Retinal pigment epithelial cell (primary cell): ENCODE data around the gene GATB.

Source experiments
- DNase-seq: peaks from one replicate; pipeline ENCODE4 v3.0.0-alpha.2; 2010; ENCODE audit warnings: low read depth
- H3K4me3 ChIP-seq: 2 replicates; pipeline ENCODE4 v1.5.1; 2011; ENCODE audit warnings: mild to moderate bottlenecking, low read length, control low read depth, moderate library complexity
- CTCF ChIP-seq: conservative IDR thresholded peaks from 2 replicates; pipeline ENCODE4 v1.5.1; 2011; ENCODE audit warnings: low read depth, low read length, control low read depth, inconsistent platforms

Gene GATB

DNA sequence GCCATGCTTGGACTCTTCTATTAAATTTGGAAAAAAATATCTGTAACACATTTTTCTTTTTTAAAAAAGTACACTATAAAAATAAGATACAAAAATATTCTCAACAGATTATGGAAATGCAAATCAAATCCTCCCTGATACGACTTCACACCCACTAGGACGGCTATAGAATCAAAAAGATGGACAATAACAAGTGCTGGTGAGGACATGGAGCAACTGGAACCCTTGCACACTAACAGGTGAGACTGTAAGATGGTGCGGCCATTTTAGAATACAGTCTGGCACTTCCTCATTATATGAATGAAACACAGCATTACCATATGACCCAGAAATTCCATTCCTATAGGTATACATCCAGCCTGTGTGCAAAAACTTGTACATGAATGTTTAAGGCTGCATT lies 83.6 kb downstream of the GATB start:
- no peak for TF ChIP-seq CTCF
- DNase-seq: no peak
- no peak overlapping the region for H3K4me3 ChIP-seq

GRCh38 chr4:151676301-151676700 lies 84.5 kb downstream of the GATB start:
- TF ChIP-seq CTCF: no peak
- H3K4me3 ChIP-seq: no peak overlapping the region
- peak; percentile 70 for DNase-seq

DNA sequence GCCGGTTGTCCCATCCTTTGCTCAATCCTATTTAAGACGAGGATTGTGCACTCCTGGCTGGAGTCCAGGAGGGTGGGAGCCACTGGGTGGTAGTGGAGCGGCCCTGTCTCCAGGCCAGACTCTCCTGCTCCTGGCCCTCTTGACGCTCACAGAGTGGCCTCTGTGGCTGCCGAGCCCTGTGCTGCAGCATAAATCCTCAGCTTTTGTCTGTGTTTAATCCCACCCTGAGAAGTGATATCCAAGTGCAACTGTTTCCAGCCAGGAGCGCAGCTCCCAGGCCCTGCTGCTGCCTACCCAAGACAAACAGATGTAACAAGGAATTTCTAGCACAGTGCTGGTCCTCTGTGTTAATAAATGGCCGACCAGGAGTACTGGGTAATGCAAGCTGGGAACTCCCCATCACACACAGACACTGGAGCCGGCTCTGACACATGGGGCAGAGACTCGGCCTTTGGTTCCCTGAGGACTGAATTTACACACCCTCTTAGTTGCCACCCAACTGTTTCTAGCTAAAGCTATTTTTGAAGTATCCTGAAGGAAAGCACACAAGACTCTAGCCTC lies 85.3 kb downstream of the GATB start:
- H3K4me3 ChIP-seq: no peak overlapping the region
- no peak for TF ChIP-seq CTCF
- no peak for DNase-seq

DNA sequence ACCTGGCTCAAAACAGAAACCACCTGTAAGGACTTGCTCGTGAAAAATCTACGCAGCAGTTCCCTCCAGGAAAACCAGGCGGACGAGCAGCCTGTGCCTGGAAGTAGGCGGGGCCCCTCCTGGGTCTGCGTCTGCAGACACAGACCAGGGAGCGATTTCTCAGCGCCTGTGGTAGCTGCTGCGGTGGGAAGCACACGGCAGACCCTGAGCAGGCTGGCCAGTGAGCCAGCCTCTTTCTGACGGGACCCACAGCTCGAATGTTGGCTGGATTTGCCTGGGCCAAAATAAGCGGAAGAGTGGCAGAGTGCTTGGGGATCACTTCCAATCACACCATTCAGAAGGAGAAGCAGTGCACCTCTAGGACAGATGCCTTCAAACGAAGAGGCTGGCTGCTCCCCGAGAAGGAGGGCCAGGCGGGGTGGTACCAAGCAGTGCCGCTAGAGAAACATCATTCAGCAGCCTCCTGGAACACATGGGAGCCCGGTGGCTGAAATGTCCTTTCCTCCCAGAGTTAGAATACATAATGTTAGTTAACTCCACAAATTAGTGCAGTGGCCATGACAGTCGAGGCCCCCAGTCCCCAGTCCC lies 85.9 kb downstream of the GATB start:
- no peak for TF ChIP-seq CTCF
- no peak for DNase-seq
- H3K4me3 ChIP-seq: peak overlapping the region; percentile 25

GRCh38 chr4:151673908-151674520 lies 86.8 kb downstream of the GATB start:
- H3K4me3 ChIP-seq: no peak overlapping the region
- no peak for DNase-seq
- TF ChIP-seq CTCF: no peak

DNA sequence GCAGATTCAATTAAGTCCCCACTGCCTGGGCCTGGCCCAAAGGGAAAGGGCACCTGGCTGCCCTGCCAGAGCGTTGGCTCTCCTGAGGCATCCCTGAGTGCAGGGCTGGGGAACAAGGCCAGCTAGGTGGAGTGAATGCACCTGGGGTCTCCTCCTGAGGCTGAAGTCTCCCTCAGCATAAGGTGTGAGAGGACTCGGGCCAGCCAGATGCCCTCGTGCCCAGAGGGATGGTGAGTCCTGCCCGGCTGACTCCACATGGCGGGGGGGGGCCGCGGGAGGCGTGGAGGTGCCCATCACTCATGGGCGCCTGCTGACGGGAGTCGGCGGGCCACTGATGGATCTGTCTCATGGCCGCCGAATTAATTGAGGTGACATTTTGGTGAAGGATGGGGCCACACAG lies 87.8 kb downstream of the GATB start:
- no peak for DNase-seq
- no peak overlapping the region for H3K4me3 ChIP-seq
- no peak for TF ChIP-seq CTCF

DNA sequence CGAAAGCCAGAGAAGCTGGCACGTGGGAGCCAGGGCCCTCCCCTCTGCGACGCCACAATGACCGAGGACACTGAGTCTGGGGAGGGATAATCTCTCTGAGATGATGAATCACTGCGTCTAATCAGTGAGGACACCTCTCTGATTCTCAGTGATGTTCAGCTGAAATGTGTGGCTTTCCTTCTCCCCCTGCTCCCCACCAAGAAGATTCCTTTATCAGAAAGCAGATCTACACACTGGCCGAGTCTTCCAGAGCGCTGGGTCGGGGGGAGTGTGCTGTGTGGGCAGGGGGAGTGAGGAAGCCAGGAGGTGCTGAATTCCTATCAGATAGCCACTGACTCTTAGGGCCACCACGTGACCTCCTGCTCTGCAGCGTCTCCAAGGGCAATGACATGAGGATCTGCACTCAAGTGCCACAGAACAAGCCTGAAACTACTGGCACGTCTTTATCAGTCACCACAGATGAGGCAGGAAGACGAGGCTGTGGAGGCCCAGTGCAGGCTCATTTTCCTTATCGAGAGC lies 89.2 kb downstream of the GATB start:
- no peak for DNase-seq
- no peak overlapping the region for H3K4me3 ChIP-seq
- TF ChIP-seq CTCF: no peak
